H1 (cell line): ENCODE results near the gene ADGRB3. TPM values are rescaled to one million over a fixed set of nuclear protein-coding genes. Genes with fewer than 3 reads are reported as not detected.

Source experiments
- CTCF ChIA-PET: fragments of 300-600 bp; sonication (Branson Sonifier 250); formaldehyde crosslinking; loops from one replicate; lab custom pipeline; 2021; ENCODE audit not compliant: partially characterized antibody; lab: Charles Lee
- POLR2A ChIA-PET: fragments of 300-600 bp; sonication (Branson Sonifier 250); formaldehyde crosslinking; loops from one replicate; lab custom pipeline; 2021; ENCODE audit warnings: inconsistent platforms; ENCODE audit not compliant: partially characterized antibody; lab: Charles Lee
- DNase-seq, 2 experiments: peaks; one replicate each; pipeline versions ENCODE4 v3.0.0 to v3.0.0-alpha.2; 2010 to 2022; ENCODE audit warnings: low spot score in 2 of 2, low read depth in 1 of 2, mixed read lengths in 1 of 2
- FAIRE-seq: peaks from 2 replicates; lab custom pipeline; 2011; peaks lifted over from hg19 to GRCh38; lab: Jason Lieb, UNC
- H2AFZ ChIP-seq: 2 replicates; pipeline ENCODE4 v1.8.1; 2012; ENCODE audit warnings: low read length, inconsistent platforms
- H2AK5ac ChIP-seq: 2 replicates; pipeline ENCODE4 v1.6.1; 2013; ENCODE audit warnings: low read depth, low read length
- H2BK120ac ChIP-seq: replicated peaks from 2 replicates; pipeline ENCODE3; 2013; ENCODE audit warnings: low read depth, low read length, inconsistent platforms
- H2BK12ac ChIP-seq: 2 replicates; pipeline ENCODE4 v1.6.1; 2013; ENCODE audit warnings: low read depth, low read length
- H2BK15ac ChIP-seq: 2 replicates; pipeline ENCODE4 v1.6.1; 2013; ENCODE audit warnings: low read length
- H2BK20ac ChIP-seq: 2 replicates; pipeline ENCODE4 v1.6.1; 2013; ENCODE audit warnings: low read length
- H2BK5ac ChIP-seq: 2 replicates; pipeline ENCODE4 v1.6.1; 2013; ENCODE audit warnings: low read depth, low read length
- H3K14ac ChIP-seq: 2 replicates; pipeline ENCODE4 v1.6.1; 2013; ENCODE audit warnings: inconsistent platforms; ENCODE audit not compliant: insufficient read length
- H3K18ac ChIP-seq: 2 replicates; pipeline ENCODE4 v1.6.1; 2013; ENCODE audit warnings: low read length; ENCODE audit errors: extremely low read depth
- H3K23ac ChIP-seq: 2 replicates; pipeline ENCODE4 v1.6.1; 2013; ENCODE audit warnings: inconsistent platforms; ENCODE audit not compliant: insufficient read length
- H3K23me2 ChIP-seq: 2 replicates; pipeline ENCODE4 v1.6.1; 2013; ENCODE audit warnings: low read depth, low read length
- H3K27ac ChIP-seq: 2 replicates; pipeline ENCODE4 v1.6.1; 2011; ENCODE audit warnings: low read depth, low read length, inconsistent platforms
- H3K27me3 ChIP-seq, 4 experiments: replicated peaks in 1 of 4; 1 replicate in 1 of 4; 2 replicates in 3 of 4; pipeline versions ENCODE4 v1.6.1 to v1.8.1; 2011 to 2013; ENCODE audit warnings: low read length in 3 of 4, mild to moderate bottlenecking in 3 of 4, inconsistent platforms in 2 of 4, mixed read lengths in 2 of 4, moderate library complexity in 1 of 4; ENCODE audit not compliant: control insufficient read depth in 3 of 4, insufficient read depth in 3 of 4; ENCODE audit errors: extremely low read depth in 1 of 4
- H3K36me3 ChIP-seq, 4 experiments: 2 replicates each; pipeline versions ENCODE4 v1.6.1 to v1.8.1; 2011 to 2013; ENCODE audit warnings: mild to moderate bottlenecking in 4 of 4, low read length in 3 of 4, moderate library complexity in 2 of 4, control low read depth in 1 of 4, inconsistent platforms in 1 of 4; ENCODE audit not compliant: insufficient read depth in 4 of 4, control insufficient read depth in 2 of 4
- H3K4ac ChIP-seq: replicated peaks from 2 replicates; pipeline ENCODE3; 2013; ENCODE audit warnings: low read length, low read depth, mixed read lengths, inconsistent platforms; ENCODE audit not compliant: insufficient read length
- H3K4me1 ChIP-seq, 4 experiments: replicated peaks in 1 of 4; 1 replicate in 1 of 4; 2 replicates in 3 of 4; pipeline versions ENCODE4 v1.6.1 to v1.8.1; 2011 to 2013; ENCODE audit warnings: low read length in 3 of 4, inconsistent platforms in 2 of 4, mixed read lengths in 1 of 4; ENCODE audit not compliant: insufficient read depth in 4 of 4, control insufficient read depth in 3 of 4
- H3K4me2 ChIP-seq, 2 experiments: 2 replicates each; pipeline versions ENCODE4 v1.6.1 to v1.8.1; 2011 to 2013; ENCODE audit warnings: low read depth in 2 of 2, low read length in 2 of 2, control low read depth in 1 of 2, inconsistent platforms in 1 of 2, mild to moderate bottlenecking in 1 of 2; ENCODE audit not compliant: insufficient read depth in 1 of 2
- H3K4me3 ChIP-seq, 4 experiments: fragments of 200-600, 300-600 bp in 1 of 4; sonication (generic), shearing (Covaris generic), sonication (Bioruptor Twin) in 1 of 4; 2 replicates each; pipeline versions ENCODE4 v1.5.1 to v1.8.1; 2011 to 2016; ENCODE audit warnings: low read length in 4 of 4, low read depth in 3 of 4, control low read depth in 2 of 4, inconsistent platforms in 2 of 4, mild to moderate bottlenecking in 2 of 4, mixed read lengths in 1 of 4, moderate library complexity in 1 of 4; ENCODE audit not compliant: insufficient read depth in 2 of 4; ENCODE audit errors: extremely low read depth in 1 of 4
- H3K56ac ChIP-seq: replicated peaks from 2 replicates; pipeline ENCODE3; 2013; ENCODE audit warnings: low read depth, mild to moderate bottlenecking, mixed read lengths, low read length, inconsistent platforms; ENCODE audit not compliant: insufficient read length
- H3K79me1 ChIP-seq: 2 replicates; pipeline ENCODE4 v1.6.1; 2013; ENCODE audit warnings: low read depth, low read length, control low read depth
- H3K79me2 ChIP-seq, 2 experiments: 2 replicates each; pipeline versions ENCODE4 v1.6.1 to v1.8.1; 2012 to 2013; ENCODE audit warnings: low read length in 2 of 2, mild to moderate bottlenecking in 2 of 2, inconsistent platforms in 1 of 2; ENCODE audit not compliant: insufficient read depth in 2 of 2, control insufficient read depth in 1 of 2
- H3K9ac ChIP-seq, 4 experiments: replicated peaks in 1 of 4; 1 replicate in 1 of 4; 2 replicates in 3 of 4; pipeline versions ENCODE4 v1.6.1 to v1.8.1; 2011 to 2013; ENCODE audit warnings: low read depth in 3 of 4, low read length in 3 of 4, control low read depth in 2 of 4, mild to moderate bottlenecking in 2 of 4, moderate library complexity in 2 of 4, inconsistent platforms in 1 of 4; ENCODE audit errors: extremely low read depth in 1 of 4
- H3K9me3 ChIP-seq, 2 experiments: 2 replicates each; pipeline versions ENCODE4 v1.6.1 to v1.8.1; 2012 to 2013; ENCODE audit warnings: mild to moderate bottlenecking in 2 of 2, moderate library complexity in 2 of 2, control low read depth in 1 of 2, inconsistent platforms in 1 of 2, low read depth in 1 of 2, low read length in 1 of 2, mixed read lengths in 1 of 2; ENCODE audit not compliant: insufficient read depth in 2 of 2
- H4K20me1 ChIP-seq, 2 experiments: replicated peaks in 1 of 2; 2 replicates each; pipeline versions ENCODE3 to v1.8.1; 2011 to 2013; ENCODE audit warnings: inconsistent platforms in 2 of 2, low read length in 2 of 2, mild to moderate bottlenecking in 1 of 2; ENCODE audit not compliant: insufficient read depth in 2 of 2, control insufficient read depth in 1 of 2
- H4K5ac ChIP-seq: 2 replicates; pipeline ENCODE4 v1.6.1; 2013; ENCODE audit warnings: low read length, low read depth, mixed read lengths, inconsistent platforms; ENCODE audit not compliant: insufficient read length
- H4K8ac ChIP-seq: 2 replicates; pipeline ENCODE4 v1.8.0; 2013; ENCODE audit warnings: mild to moderate bottlenecking, moderate library complexity, low read length, inconsistent platforms; ENCODE audit not compliant: insufficient read depth; ENCODE audit errors: extremely low read depth
- H4K91ac ChIP-seq: replicated peaks from 2 replicates; pipeline ENCODE3; 2013; ENCODE audit warnings: low read length, mixed read lengths, inconsistent platforms; ENCODE audit not compliant: insufficient read length
- BRCA1 ChIP-seq: IDR thresholded peaks from 2 replicates; pipeline ENCODE4 v1.6.1; 2012; ENCODE audit warnings: low read depth, low read length, improper control_type of control experiment
- CBX5 ChIP-seq: fragments of 300-800, 300-1000 bp; sonication (generic); IDR thresholded peaks from 2 replicates; pipeline ENCODE4 v1.7.1; 2016; ENCODE audit warnings: antibody characterized with exemption, low read length, low read depth
- CHD2 ChIP-seq: IDR thresholded peaks from 2 replicates; pipeline ENCODE4 v1.6.1; 2012; ENCODE audit warnings: low read length, improper control_type of control experiment
- CTBP2 ChIP-seq: IDR thresholded peaks from 2 replicates; pipeline ENCODE4 v1.7.0; 2011; ENCODE audit warnings: borderline replicate concordance, mild to moderate bottlenecking, moderate library complexity, mixed read lengths, low read length; ENCODE audit not compliant: insufficient read depth, insufficient read length
- KDM4A ChIP-seq: IDR thresholded peaks from one replicate; pipeline ENCODE4 v1.7.1; 2012; ENCODE audit warnings: low read depth, mild to moderate bottlenecking, moderate library complexity, low read length, inconsistent platforms; ENCODE audit not compliant: severe bottlenecking
- MAFK ChIP-seq: IDR thresholded peaks from 2 replicates; pipeline ENCODE4 v1.6.1; 2012; ENCODE audit warnings: low read depth, mild to moderate bottlenecking, improper control_type of control experiment, low read length
- MAX ChIP-seq: IDR thresholded peaks from 2 replicates; pipeline ENCODE4 v1.6.1; 2012; ENCODE audit warnings: inconsistent platforms
- POLR2A ChIP-seq, 2 experiments: IDR thresholded peaks; 1 replicate in 1 of 2; 2 replicates in 1 of 2; pipeline ENCODE4 v1.6.1; 2011; ENCODE audit warnings: low read depth in 2 of 2, low read length in 2 of 2, mild to moderate bottlenecking in 2 of 2; ENCODE audit errors: control extremely low read depth in 1 of 2
- POLR2AphosphoS5 ChIP-seq: IDR thresholded peaks from 2 replicates; pipeline ENCODE4 v1.6.1; 2011; ENCODE audit warnings: low read depth, low read length
- RFX5 ChIP-seq: IDR thresholded peaks from 2 replicates; pipeline ENCODE4 v1.6.1; 2011; ENCODE audit warnings: low read depth, low read length, improper control_type of control experiment, borderline replicate concordance
- SIRT6 ChIP-seq: IDR thresholded peaks from one replicate; pipeline ENCODE4 v1.7.1; 2012; ENCODE audit warnings: low read length, inconsistent platforms
- SP1 ChIP-seq: IDR thresholded peaks from 2 replicates; pipeline ENCODE4 v1.6.1; 2011; ENCODE audit warnings: low read depth, low read length
- SRF ChIP-seq: IDR thresholded peaks from 2 replicates; pipeline ENCODE4 v1.6.1; 2011; ENCODE audit warnings: mild to moderate bottlenecking, low read depth, low read length, moderate library complexity
- SUZ12 ChIP-seq: fragments of 200-600 bp; sonication (generic); IDR thresholded peaks from 2 replicates; pipeline ENCODE4 v1.6.1; 2012; ENCODE audit warnings: mild to moderate bottlenecking, inconsistent platforms, low read length, moderate library complexity, mixed read lengths
- TCF12 ChIP-seq: IDR thresholded peaks from 2 replicates; pipeline ENCODE4 v1.6.1; 2011; ENCODE audit warnings: low read depth, mild to moderate bottlenecking, low read length
- ZNF274 ChIP-seq: IDR thresholded peaks from 2 replicates; pipeline ENCODE4 v1.7.0; 2012; ENCODE audit warnings: low read length, borderline replicate concordance; ENCODE audit errors: extremely low read depth
- WGBS, 2 experiments: shearing (Covaris generic) in 1 of 2; methylation state at CpG; one replicate each; pipeline versions ENCODE4 v1.1.6 to v1.1.7; 2013 to 2015; ENCODE audit warnings: low lambda C conversion rate in 2 of 2, mixed read lengths in 2 of 2, inconsistent platforms in 1 of 2, low coverage in 1 of 2, missing lambda C conversion rate in 1 of 2; ENCODE audit not compliant: insufficient replicate concordance in 2 of 2, insufficient coverage in 1 of 2, insufficient read length in 1 of 2; ENCODE audit errors: extremely low coverage in 1 of 2, missing lambda C conversion rate in 1 of 2; 5-methylcytosine and 5-hydroxymethylcytosine counted together
- polyA plus RNA-seq, 7 experiments: library from polyadenylated mRNA; depleted of rRNA in 3 of 7; stranded (reverse) in 5 of 7; unstranded in 2 of 7; fragments of >200 nt in 5 of 7; fragments of 200-250 nt in 2 of 7; gene quantifications; 1 replicate in 5 of 7; 2 replicates in 1 of 7; 4 replicates in 1 of 7; pipeline versions ENCODE4 v1.2.1 to v1.2.3, GENCODE V29; 2011 to 2013; ENCODE audit warnings: missing spikeins in 2 of 7, mixed read lengths in 2 of 7
- total RNA-seq: library from RNA; stranded (reverse); fragmentation: NEBNext Ultra II Directional; extraction: Animal tissue kit (Norgen Biotek cat#: 25700); gene quantifications from 2 replicates; pipeline ENCODE4 v1.2.1, GENCODE V29; 2021

Gene ADGRB3
- total and polyA plus RNA-seq, 2 of the 8 experiments (the other 6 are each of a cell fraction or from before 2014, with no cell fraction given): 0.35 to 1.2 TPM

GRCh38 chr6:68654134-68654533, 19.1 kb downstream of the ADGRB3 start:
- Histone ChIP-seq H2BK12ac (no peak overlapping the region), H3K27me3 (no peaks in the 10 kb centered on the region), H3K9ac (no peak overlapping the region), H4K8ac (no peak overlapping the region), H2BK20ac (no peak overlapping the region), H3K79me1 (no peaks in the 10 kb centered on the region), H3K14ac (no peak overlapping the region), H2BK120ac (no peak overlapping the region), H3K27ac (no peak overlapping the region), H4K20me1 (no peaks in the 10 kb centered on the region), H4K91ac (no peak overlapping the region), H3K4me2 (no peak overlapping the region), H3K23me2 (no peaks in the 10 kb centered on the region), H3K56ac (no peak overlapping the region), H4K5ac (no peak overlapping the region), H3K9me3 (no peaks in the 10 kb centered on the region), H3K18ac (no peak overlapping the region), H3K4ac (no peak overlapping the region), H2BK15ac (no peak overlapping the region), H3K4me3 (no peak overlapping the region), H2AK5ac (no peak overlapping the region), H3K4me1 (no peaks in the 10 kb centered on the region; a peak in 1 of 7 replicates), H2BK5ac (no peak overlapping the region), H3K79me2 (no peaks in the 10 kb centered on the region), H3K36me3 (no peaks in the 10 kb centered on the region), H3K23ac (no peak overlapping the region), H2AFZ (no peak overlapping the region)
- ChIA-PET POLR2A (no interaction called here), CTCF (no interaction called here)
- FAIRE-seq: no peak
- no peak for DNase-seq
- TF ChIP-seq ZNF274 (no peak), CHD2 (no peak), POLR2A (IDR thresholded peaks at IDR 0.05; ENCODE audit: control extremely low read depth in 1 of 2, low read depth in 2 of 2, low read length in 2 of 2) (no peak), KDM4A (no peak), CBX5 (no peak), RFX5 (no peak), POLR2AphosphoS5 (no peak), MAFK (no peak), CTBP2 (no peak), MAX (no peak), SRF (no peak), BRCA1 (no peak), SP1 (no peak), SUZ12 (no peak), TCF12 (no peak), SIRT6 (no peak)
- 87% methylated on average over 2 of the region's 2 CpGs; no CpG with 5 or more reads in 1 of the 2 experiments for WGBS, 2 experiments
